IMR-90 (cell line): ENCODE measurements around the gene KTN1. TPM values are rescaled to one million over a fixed set of nuclear protein-coding genes. Genes with fewer than 3 reads are reported as not detected.

Source experiments
- ATAC-seq: fragments of 200-7000 bp; cut with Tn5 transposase; 2 replicates; pipeline ENCODE4 v1.9.1; 2020; ENCODE audit warnings: low read depth, mild to moderate bottlenecking, moderate library complexity
- BruUV-seq: library from RNA; stranded (reverse); fragments of 400-500 nt; replicated peaks from 2 replicates; lab custom pipeline; 2021; lab: Mats Ljungman, UMichigan
- CTCF ChIA-PET: fragments of 300-600 bp; formaldehyde crosslinking; extraction: SDS; loops from one replicate; lab custom pipeline; 2021; ENCODE audit warnings: antibody characterized with exemption; lab: Yijun Ruan, JAX
- POLR2A ChIA-PET: fragments of 300-600 bp; sonication (Branson Sonifier 250); formaldehyde crosslinking; loops from one replicate; lab custom pipeline; 2022; ENCODE audit warnings: antibody characterized with exemption; ENCODE audit not compliant: unreplicated experiment; lab: Charles Lee
- DNase-seq: peaks from one replicate; pipeline ENCODE4 v3.0.0; 2013
- H2AFZ ChIP-seq: replicated peaks from 2 replicates; pipeline ENCODE3; 2013; ENCODE audit warnings: low read length, mild to moderate bottlenecking; ENCODE audit not compliant: poor library complexity
- H2AK5ac ChIP-seq: 2 replicates; pipeline ENCODE4 v1.6.1; 2013; ENCODE audit warnings: low read depth, low read length, inconsistent platforms
- H2AK9ac ChIP-seq: replicated peaks from 2 replicates; pipeline ENCODE3; 2013; ENCODE audit warnings: mild to moderate bottlenecking, low read depth, low read length, moderate library complexity; ENCODE audit not compliant: poor library complexity
- H2BK120ac ChIP-seq: 2 replicates; pipeline ENCODE4 v1.6.1; 2013; ENCODE audit warnings: low read depth, low read length, inconsistent platforms
- H2BK15ac ChIP-seq: 3 replicates; pipeline ENCODE4 v1.6.1; 2013; ENCODE audit warnings: low read depth, low read length, inconsistent platforms
- H2BK20ac ChIP-seq: 2 replicates; pipeline ENCODE4 v1.6.1; 2013; ENCODE audit warnings: low read depth, mild to moderate bottlenecking, inconsistent platforms, low read length, moderate library complexity
- H2BK5ac ChIP-seq: 2 replicates; pipeline ENCODE4 v1.6.1; 2013; ENCODE audit warnings: mild to moderate bottlenecking, low read depth, low read length, inconsistent platforms; ENCODE audit not compliant: poor library complexity, severe bottlenecking
- H3K14ac ChIP-seq: replicated peaks from 2 replicates; pipeline ENCODE4 v1.6.1; 2013; ENCODE audit warnings: low read depth, low read length, inconsistent platforms
- H3K18ac ChIP-seq: 2 replicates; pipeline ENCODE4 v1.6.1; 2013; ENCODE audit warnings: low read depth, low read length, control low read depth
- H3K23ac ChIP-seq: 2 replicates; pipeline ENCODE4 v1.6.1; 2013; ENCODE audit warnings: low read depth, low read length, inconsistent platforms
- H3K27ac ChIP-seq: 2 replicates; pipeline ENCODE4 v1.5.1; 2013; ENCODE audit warnings: mild to moderate bottlenecking, control low read depth, low read length; ENCODE audit not compliant: insufficient read depth
- H3K27me3 ChIP-seq: 2 replicates; pipeline ENCODE4 v1.6.1; 2013; ENCODE audit warnings: low read length; ENCODE audit not compliant: control insufficient read depth, insufficient read depth
- H3K36me3 ChIP-seq: 2 replicates; pipeline ENCODE4 v1.6.1; 2013; ENCODE audit warnings: low read length, mixed read lengths; ENCODE audit not compliant: control insufficient read depth, insufficient read depth
- H3K4ac ChIP-seq: 2 replicates; pipeline ENCODE4 v1.6.1; 2013; ENCODE audit warnings: low read depth, low read length, inconsistent platforms
- H3K4me1 ChIP-seq: 2 replicates; pipeline ENCODE4 v1.6.1; 2013; ENCODE audit warnings: low read length, mixed read lengths; ENCODE audit not compliant: control insufficient read depth, insufficient read depth
- H3K4me2 ChIP-seq: 2 replicates; pipeline ENCODE4 v1.6.1; 2013; ENCODE audit warnings: low read depth, mild to moderate bottlenecking, control low read depth, low read length, moderate library complexity
- H3K4me3 ChIP-seq: 2 replicates; pipeline ENCODE4 v1.5.1; 2013; ENCODE audit warnings: low read depth, mild to moderate bottlenecking, control low read depth, low read length, moderate library complexity; ENCODE audit not compliant: insufficient read depth
- H3K56ac ChIP-seq: 2 replicates; pipeline ENCODE4 v1.6.1; 2013; ENCODE audit warnings: low read length, inconsistent platforms; ENCODE audit not compliant: insufficient read depth; ENCODE audit errors: extremely low read depth
- H3K79me1 ChIP-seq, 2 experiments: 2 replicates each; pipeline ENCODE4 v1.6.1; 2013; ENCODE audit warnings: low read length in 2 of 2, inconsistent platforms in 1 of 2, low read depth in 1 of 2
- H3K9ac ChIP-seq: 2 replicates; pipeline ENCODE4 v1.6.1; 2013; ENCODE audit warnings: low read depth, low read length, control low read depth
- H3K9me1 ChIP-seq: 2 replicates; pipeline ENCODE4 v1.6.1; 2013; ENCODE audit warnings: low read length, inconsistent platforms; ENCODE audit not compliant: insufficient read depth
- H3K9me3 ChIP-seq: 2 replicates; pipeline ENCODE4 v1.6.1; 2013; ENCODE audit warnings: low read length; ENCODE audit not compliant: control insufficient read depth, insufficient read depth
- H4K20me1 ChIP-seq: 2 replicates; pipeline ENCODE4 v1.6.1; 2013; ENCODE audit warnings: low read length, inconsistent platforms; ENCODE audit not compliant: insufficient read depth
- H4K5ac ChIP-seq: 2 replicates; pipeline ENCODE4 v1.6.1; 2013; ENCODE audit warnings: mild to moderate bottlenecking, low read depth, low read length, control low read depth
- H4K8ac ChIP-seq, 2 experiments: 2 replicates each; pipeline ENCODE4 v1.6.1; 2013; ENCODE audit warnings: low read depth in 2 of 2, low read length in 2 of 2, control low read depth in 1 of 2, inconsistent platforms in 1 of 2
- H4K91ac ChIP-seq: 2 replicates; pipeline ENCODE4 v1.6.1; 2013; ENCODE audit warnings: low read depth, low read length, inconsistent platforms; ENCODE audit not compliant: insufficient read depth
- BHLHE40 ChIP-seq: fragments of 150-350 bp; IDR thresholded peaks from 2 replicates; pipeline ENCODE4 v1.6.1; 2016; ENCODE audit warnings: mild to moderate bottlenecking, low read depth, low read length
- CEBPB ChIP-seq: IDR thresholded peaks from 2 replicates; pipeline ENCODE4 v1.6.1; 2012; ENCODE audit warnings: low read depth, low read length, improper control_type of control experiment
- CHD1 ChIP-seq: IDR thresholded peaks from 2 replicates; pipeline ENCODE4 v1.6.1; 2012; ENCODE audit warnings: low read depth, low read length, improper control_type of control experiment
- CTCF ChIP-seq: conservative IDR thresholded peaks from 2 replicates; pipeline ENCODE4 v1.5.1; 2012; ENCODE audit warnings: mild to moderate bottlenecking, low read depth, low read length, improper control_type of control experiment
- ELK1 ChIP-seq: fragments of 150-350 bp; IDR thresholded peaks from 2 replicates; pipeline ENCODE4 v1.6.1; 2016; ENCODE audit warnings: low read depth, mild to moderate bottlenecking, low read length, moderate library complexity, borderline replicate concordance
- FOS ChIP-seq: fragments of 150-350 bp; IDR thresholded peaks from 2 replicates; pipeline ENCODE4 v1.6.1; 2016; ENCODE audit warnings: low read depth, low read length
- MAFK ChIP-seq: IDR thresholded peaks from 2 replicates; pipeline ENCODE4 v1.6.1; 2012; ENCODE audit warnings: low read depth, low read length, improper control_type of control experiment
- MAZ ChIP-seq: IDR thresholded peaks from 2 replicates; pipeline ENCODE4 v1.6.1; 2012; ENCODE audit warnings: low read depth, mild to moderate bottlenecking, low read length, improper control_type of control experiment, moderate library complexity, borderline replicate concordance
- MXI1 ChIP-seq: IDR thresholded peaks from 2 replicates; pipeline ENCODE4 v1.6.1; 2012; ENCODE audit warnings: low read depth, mild to moderate bottlenecking, low read length, moderate library complexity, borderline replicate concordance
- NFE2L2 ChIP-seq: fragments of 150-350 bp; IDR thresholded peaks from 2 replicates; pipeline ENCODE4 v1.6.1; 2016; ENCODE audit warnings: low read depth, mild to moderate bottlenecking, low read length
- POLR2A ChIP-seq: IDR thresholded peaks from 2 replicates; pipeline ENCODE4 v1.6.1; 2012; ENCODE audit warnings: mild to moderate bottlenecking, low read depth, low read length
- RAD21 ChIP-seq: IDR thresholded peaks from 2 replicates; pipeline ENCODE4 v1.6.1; 2012; ENCODE audit warnings: low read length, improper control_type of control experiment
- RCOR1 ChIP-seq: IDR thresholded peaks from 2 replicates; pipeline ENCODE4 v1.6.1; 2012; ENCODE audit warnings: mild to moderate bottlenecking, low read length, improper control_type of control experiment; ENCODE audit not compliant: insufficient replicate concordance
- RFX5 ChIP-seq: IDR thresholded peaks from 2 replicates; pipeline ENCODE4 v1.8.0; 2012; ENCODE audit warnings: low read depth, mild to moderate bottlenecking, low read length, moderate library complexity
- SMC3 ChIP-seq: fragments of 150-350 bp; IDR thresholded peaks from 2 replicates; pipeline ENCODE4 v1.6.1; 2016; ENCODE audit warnings: low read depth, mild to moderate bottlenecking, antibody characterized with exemption, low read length, moderate library complexity
- USF2 ChIP-seq: fragments of 150-350 bp; IDR thresholded peaks from 2 replicates; pipeline ENCODE4 v1.6.1; 2017; ENCODE audit warnings: mild to moderate bottlenecking, antibody characterized with exemption, low read length, low read depth
- dilution Hi-C: fragments of 300-500 bp; cut with HindIII; formaldehyde crosslinking; loops from one replicate; pipeline ENCODE4 v1.14.3; 2018; ENCODE audit warnings: low sequenced_read_pairs; ENCODE audit not compliant: unreplicated experiment
- in situ Hi-C: fragments of 300-500 bp; cut with MboI; formaldehyde crosslinking; loops from 3 replicates; pipeline ENCODE4 v1.14.3; 2019; ENCODE audit warnings: low sequenced_read_pairs, inconsistent platforms, mixed read lengths
- intact Hi-C: fragments of 100-400 bp; cut with micrococcal nuclease; formaldehyde crosslinking; loops from 2 replicates; pipeline ENCODE4 v1.10.0; 2022
- polyA plus RNA-seq, 3 experiments: library from polyadenylated mRNA; depleted of rRNA; stranded (reverse); fragments of >200 nt; gene quantifications; 2 replicates each; pipeline ENCODE4 v1.2.3, GENCODE V29; 2012; ENCODE audit warnings: low replicate concordance in 1 of 3
- total RNA-seq: library from RNA; depleted of rRNA; stranded (reverse); fragments of >200 nt; gene quantifications from 2 replicates; pipeline ENCODE4 v1.2.3, GENCODE V29; 2012

Gene KTN1
- total and polyA plus RNA-seq, 2 of the 4 experiments (the other 2 are of a cell fraction) = 42.1 to 57.2 TPM

DNA sequence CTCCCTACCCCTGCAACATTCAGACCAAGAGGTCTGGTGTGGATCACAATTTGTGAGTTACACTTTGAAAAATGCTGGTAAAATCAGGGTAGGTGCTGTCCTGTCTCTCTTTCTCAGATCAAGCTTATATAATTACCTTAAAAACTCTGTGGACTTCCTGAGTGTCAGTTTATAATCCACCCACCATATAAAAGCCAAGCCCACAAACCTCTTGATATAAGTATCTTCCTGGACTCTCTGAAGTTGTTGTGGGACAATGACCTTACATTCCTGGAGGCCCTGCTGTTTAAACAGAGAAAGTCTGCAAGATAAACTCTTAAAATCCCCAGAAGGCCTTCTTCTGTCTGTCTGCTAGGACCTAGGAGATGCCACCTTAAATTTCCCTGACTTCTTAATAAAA, 11.4 kb upstream of the KTN1 start:
- no peak overlapping the region for H4K91ac ChIP-seq
- no peak overlapping the region for H4K5ac ChIP-seq
- intact Hi-C loops = no loop called here
- CTCF ChIA-PET = interaction anchor here (1.0 kb wide), 1 partner anchor 9 kb away, joined by 3 read pairs; no protein-coding TSS in a partner anchor
- H3K14ac ChIP-seq = no peak overlapping the region
- no peak overlapping the region for H3K27ac ChIP-seq
- H2AK5ac ChIP-seq = no peak overlapping the region
- H2BK5ac ChIP-seq = no peak overlapping the region
- no peaks in the 10 kb centered on the region for H3K79me1 ChIP-seq
- in situ Hi-C loops = no loop called here
- H2BK120ac ChIP-seq = no peak overlapping the region
- no peak overlapping the region for H3K4me3 ChIP-seq
- POLR2A ChIA-PET = no interaction called here
- no peak overlapping the region for H3K56ac ChIP-seq
- H3K4me1 ChIP-seq = no peaks in the 10 kb centered on the region; the same call in 1 of the 2 replicates
- H3K18ac ChIP-seq = no peak overlapping the region
- TF ChIP-seq CTCF (no peak), POLR2A (no peak), MXI1 (no peak), MAFK (no peak), BHLHE40 (no peak), RAD21 (no peak), RCOR1 (no peak), MAZ (no peak), ELK1 (no peak), RFX5 (no peak), USF2 (no peak), CEBPB (no peak), SMC3 (no peak), NFE2L2 (no peak), FOS (no peak), CHD1 (no peak)
- no peaks in the 10 kb centered on the region for H3K36me3 ChIP-seq
- peak; percentile 44; the same call in 1 of the 2 replicates for ATAC-seq
- H2BK20ac ChIP-seq = no peak overlapping the region
- H3K23ac ChIP-seq = no peak overlapping the region
- no peak overlapping the region for H2BK15ac ChIP-seq
- no peak overlapping the region; the same call in 1 of the 2 replicates for H3K4me2 ChIP-seq
- H3K27me3 ChIP-seq = no peaks in the 10 kb centered on the region
- BruUV-seq = no TSS peak
- H3K9me1 ChIP-seq = no peaks in the 10 kb centered on the region
- DNase-seq = no peak
- no peak overlapping the region for H3K9ac ChIP-seq
- no peaks in the 10 kb centered on the region for H3K9me3 ChIP-seq
- no peak overlapping the region for H2AK9ac ChIP-seq
- dilution Hi-C loops = no loop called here
- H4K8ac ChIP-seq = no peak overlapping the region
- H4K20me1 ChIP-seq = no peaks in the 10 kb centered on the region
- no peak overlapping the region for H3K4ac ChIP-seq
- H2AFZ ChIP-seq = no peak overlapping the region
